GM19324 (cell line): Measurements from ENCODE around the gene HOXC6.
"Not testable (repeated sequence)": the region's sequence is repeated elsewhere in the genome, so short reads cannot be mapped to it uniquely, and the experiment has no call there.

Experiments
- ATAC-seq: cut with Tn5 transposase; IDR thresholded peaks from one replicate; pipeline ENCODE4 v1.9.1; 2021; ENCODE audit warnings: mild to moderate bottlenecking, moderate library complexity; ENCODE audit not compliant: unreplicated experiment, low FRiP score

The HOXC6 gene

GRCh38 chr12:54077843-54078242 lies 49.6 kb downstream of the HOXC6 start:
- not testable (repeated sequence) for ATAC-seq

DNA sequence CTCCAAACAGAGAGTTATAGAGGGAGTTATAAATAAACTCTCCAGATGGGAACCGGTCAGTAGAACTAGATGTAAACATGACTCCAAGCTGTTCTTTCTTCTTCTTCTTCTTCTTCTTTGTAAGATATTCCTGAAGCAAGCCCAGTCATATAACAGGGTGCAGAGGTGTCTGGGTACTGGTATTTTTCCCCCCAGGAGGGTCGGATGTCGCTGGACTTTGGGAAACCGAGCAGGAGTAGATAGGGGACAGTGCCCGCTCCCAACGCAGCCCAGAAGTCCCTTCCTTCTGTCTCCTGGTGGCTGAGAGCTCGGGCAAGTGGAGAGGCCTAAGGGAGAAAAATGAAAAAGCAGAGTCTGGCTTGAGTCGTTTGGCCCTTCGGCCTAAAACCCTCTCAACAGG lies 50.9 kb downstream of the HOXC6 start:
- not testable (repeated sequence) for ATAC-seq
